ENCODE results near the gene FXYD5. TPM values are rescaled to one million over a fixed set of nuclear protein-coding genes. Genes with fewer than 3 reads are reported as not detected.

The FXYD5 gene, protein sequence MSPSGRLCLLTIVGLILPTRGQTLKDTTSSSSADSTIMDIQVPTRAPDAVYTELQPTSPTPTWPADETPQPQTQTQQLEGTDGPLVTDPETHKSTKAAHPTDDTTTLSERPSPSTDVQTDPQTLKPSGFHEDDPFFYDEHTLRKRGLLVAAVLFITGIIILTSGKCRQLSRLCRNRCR
- polyA plus RNA-seq (2011; rRNA removed): 70.8 and 77.3 TPM in 2 replicates
- 191 and 198 TPM in 2 replicates for polyA plus RNA-seq (2012; cell fraction: cytosol; rRNA removed)
- polyA plus RNA-seq (2012; cell fraction: nucleus; rRNA removed): 126 and 158 TPM in 2 replicates
- 106 to 116 TPM (median 113 TPM) in 3 replicates for polyA plus RNA-seq (2017; fragmentation: RNase III; extraction: RNeasy Plus Mini Kit Qiagen cat#74134 plus additional on column Dnase treatment)
- 154 and 174 TPM in 2 replicates for polyA minus RNA-seq (2011; rRNA and poly(A)+ RNA removed)

- ChIA-PET POLR2A (interaction anchor here (1.5 kb wide), 1 partner anchor 14 kb away, joined by 3 read pairs; no protein-coding TSS in a partner anchor), CTCF (interaction anchor here (0.5 to 13.8 kb wide), 19 partner anchors 8 to 1067 kb away, joined by 3 to 163 read pairs (median 4); partner anchors contain the start of genes FXYD1, FXYD7 and LGI4)
- WGBS (ENCODE audit: missing lambda C conversion rate): 2% methylated on average over 36 of the region's 49 CpGs
- H3K9me3 ChIP-seq: no peaks in the 10 kb centered on the region
- H3K27ac ChIP-seq: peak within 1 kb of the TSS; percentile 79 to 90
- peak within 1 kb of the TSS; percentile 88 for H3K4me2 ChIP-seq
- DNase-seq (ENCODE audit: low read depth in 1 of 2, low spot score in 1 of 2) (peak; percentile 76 to 96), FAIRE-seq (no peak), ATAC-seq (peak; percentile 74 to 88)
- peak within 1 kb of the TSS; percentile 68 for H3K4me3 ChIP-seq
- peaks cover 9% of the 10 kb centered on the region; the same call in 1 of the 3 replicates for H3K4me1 ChIP-seq
- TF ChIP-seq, protein P1, sequence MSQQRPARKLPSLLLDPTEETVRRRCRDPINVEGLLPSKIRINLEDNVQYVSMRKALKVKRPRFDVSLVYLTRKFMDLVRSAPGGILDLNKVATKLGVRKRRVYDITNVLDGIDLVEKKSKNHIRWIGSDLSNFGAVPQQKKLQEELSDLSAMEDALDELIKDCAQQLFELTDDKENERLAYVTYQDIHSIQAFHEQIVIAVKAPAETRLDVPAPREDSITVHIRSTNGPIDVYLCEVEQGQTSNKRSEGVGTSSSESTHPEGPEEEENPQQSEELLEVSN (IDR thresholded peaks at IDR 0.05; ENCODE audit: borderline replicate concordance, low read depth): peak; percentile 73; the same call in 1 of the 2 replicates
- TF ChIP-seq MAX (IDR thresholded peaks at IDR 0.05): peak; percentile 86
- TF ChIP-seq ZFP36 (IDR thresholded peaks at IDR 0.05; ENCODE audit: borderline replicate concordance, partially characterized antibody): peak; percentile 10
- TF ChIP-seq TP53 (CRISPR knock-in tag; IDR thresholded peaks at IDR 0.05): 0 out of 2 replicates have a peak, but pooled peaks have one; percentile 41
- TF ChIP-seq POLR2A (IDR thresholded peaks at IDR 0.05; ENCODE audit: low read length): peak; percentile 69
- TF ChIP-seq PHF8 (IDR thresholded peaks at IDR 0.05; ENCODE audit: borderline replicate concordance, low read depth): peak; percentile 42; the same call in 1 of the 2 replicates
- no peak for TF ChIP-seq SREBF2 (IDR thresholded peaks at IDR 0.05)
- peak in 1 of 2 experiments; percentile 48; a peak in 1 of 5 replicates for TF ChIP-seq JUN (IDR thresholded peaks at IDR 0.05)
- no peak for TF ChIP-seq SMC3 (IDR thresholded peaks at IDR 0.05)
- no peak for TF ChIP-seq KDM5A (IDR thresholded peaks at IDR 0.05)
- no peak for TF ChIP-seq EP300 (IDR thresholded peaks at IDR 0.05)
- TF ChIP-seq RARB (CRISPR knock-in tag; IDR thresholded peaks at IDR 0.05): no peak
- TF ChIP-seq MYC (IDR thresholded peaks at IDR 0.05; ENCODE audit: borderline replicate concordance, low read length): no peak
- no peak for TF ChIP-seq NFE2L2 (conservative IDR thresholded peaks at IDR 0.05; ENCODE audit: low read length)
These were observed at the start of gene FXYD5 for GRCh38 chr19:35154525-35155406. TSS of gene FXYD5 (plus strand) at chr19:35154735. CDS start at chr19:35155551, 816 bp downstream.

- DNase-seq (ENCODE audit: low read depth in 1 of 2, low spot score in 1 of 2) (no peak), FAIRE-seq (no peak), ATAC-seq (no peak)
- WGBS (ENCODE audit: missing lambda C conversion rate): 82% methylated on average over 6 of the region's 6 CpGs
- Histone ChIP-seq H3K27ac (no peak overlapping the region), H3K9me3 (peaks cover 6% of the 10 kb centered on the region; the same call in 1 of the 3 replicates), H3K4me2 (no peak overlapping the region), H3K4me3 (no peak overlapping the region), H3K4me1 (peaks cover 6% of the 10 kb centered on the region; the same call in 1 of the 3 replicates)
- TF ChIP-seq MAFK (IDR thresholded peaks at IDR 0.05; ENCODE audit: partially characterized antibody): no peak
- TF ChIP-seq MAZ (IDR thresholded peaks at IDR 0.05; ENCODE audit: borderline replicate concordance, low read depth, low read length): no peak
- no peak for TF ChIP-seq HOXA7 (CRISPR knock-in tag; IDR thresholded peaks at IDR 0.05)
- TF ChIP-seq EHMT2 (IDR thresholded peaks at IDR 0.05; ENCODE audit: low read depth): no peak
- no peak for TF ChIP-seq HOXB13 (CRISPR knock-in tag; IDR thresholded peaks at IDR 0.05; ENCODE audit: low read depth)
- no peak for TF ChIP-seq ATOH8 (CRISPR knock-in tag; IDR thresholded peaks at IDR 0.05; ENCODE audit: low read depth)
- no peak for TF ChIP-seq FOSL2 (IDR thresholded peaks at IDR 0.05)
- TF ChIP-seq FOSL2 (CRISPR knock-in tag; IDR thresholded peaks at IDR 0.05): no peak
- TF ChIP-seq JUNB (IDR thresholded peaks at IDR 0.05): no peak
- TF ChIP-seq FOSB (CRISPR knock-in tag; IDR thresholded peaks at IDR 0.05): no peak
- TF ChIP-seq, protein P2, sequence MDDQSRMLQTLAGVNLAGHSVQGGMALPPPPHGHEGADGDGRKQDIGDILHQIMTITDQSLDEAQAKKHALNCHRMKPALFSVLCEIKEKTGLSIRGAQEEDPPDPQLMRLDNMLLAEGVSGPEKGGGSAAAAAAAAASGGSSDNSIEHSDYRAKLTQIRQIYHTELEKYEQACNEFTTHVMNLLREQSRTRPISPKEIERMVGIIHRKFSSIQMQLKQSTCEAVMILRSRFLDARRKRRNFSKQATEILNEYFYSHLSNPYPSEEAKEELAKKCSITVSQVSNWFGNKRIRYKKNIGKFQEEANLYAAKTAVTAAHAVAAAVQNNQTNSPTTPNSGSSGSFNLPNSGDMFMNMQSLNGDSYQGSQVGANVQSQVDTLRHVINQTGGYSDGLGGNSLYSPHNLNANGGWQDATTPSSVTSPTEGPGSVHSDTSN (IDR thresholded peaks at IDR 0.05): no peak
- TF ChIP-seq KDM5A (IDR thresholded peaks at IDR 0.05): no peak
- TF ChIP-seq, protein P3, sequence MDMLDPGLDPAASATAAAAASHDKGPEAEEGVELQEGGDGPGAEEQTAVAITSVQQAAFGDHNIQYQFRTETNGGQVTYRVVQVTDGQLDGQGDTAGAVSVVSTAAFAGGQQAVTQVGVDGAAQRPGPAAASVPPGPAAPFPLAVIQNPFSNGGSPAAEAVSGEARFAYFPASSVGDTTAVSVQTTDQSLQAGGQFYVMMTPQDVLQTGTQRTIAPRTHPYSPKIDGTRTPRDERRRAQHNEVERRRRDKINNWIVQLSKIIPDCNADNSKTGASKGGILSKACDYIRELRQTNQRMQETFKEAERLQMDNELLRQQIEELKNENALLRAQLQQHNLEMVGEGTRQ (IDR thresholded peaks at IDR 0.05): no peak
- TF ChIP-seq CTCF (IDR thresholded peaks at IDR 0.05): no peak
- no peak for TF ChIP-seq RAD21 (conservative IDR thresholded peaks at IDR 0.05 in 1 of 2, IDR thresholded peaks at IDR 0.05 in 1 of 2)
- POLR2A ChIA-PET: no interaction called here
- CTCF ChIA-PET: interaction anchor here (1.2 to 2.4 kb wide), 4 partner anchors 10 to 466 kb away, joined by 3 to 9 read pairs (median 5); no protein-coding TSS in a partner anchor
These were observed 49.5 kb upstream of the FXYD5 start for GRCh38 chr19:35105047-35105410.
